ENCODE results near the gene EIF3F. TPM values are rescaled to one million over a fixed set of nuclear protein-coding genes. Genes with fewer than 3 reads are reported as not detected.

Gene EIF3F
- total and polyA plus RNA-seq, 10 of the 15 experiments (the other 5 are each of a cell fraction or from before 2014, with no cell fraction given), result 81.3 to 461 (median 213) TPM

- Histone ChIP-seq H3K4me3 (no peak overlapping the region), H3K9me3 (replicated peaks; ENCODE audit: control insufficient read depth, insufficient read depth, low read length) (no peaks in the 10 kb centered on the region), H3K4me1 (ENCODE audit: control insufficient read depth, insufficient read depth, low read length) (no peaks in the 10 kb centered on the region), H3K9ac (ENCODE audit: control insufficient read depth, insufficient read depth, low read length) (no peak overlapping the region), H3K4me2 (ENCODE audit: control insufficient read depth, insufficient read depth) (no peak overlapping the region), H3K27me3 (replicated peaks in 1 of 2; ENCODE audit: control insufficient read depth in 2 of 2, insufficient read depth in 2 of 2, low read length in 1 of 2) (no peaks in the 10 kb centered on the region; a peak in 1 of 4 replicates), H3K79me2 (ENCODE audit: control insufficient read depth, insufficient read depth, low read length) (no peaks in the 10 kb centered on the region), H4K20me1 (ENCODE audit: control insufficient read depth, insufficient read depth) (no peaks in the 10 kb centered on the region), H3K27ac (ENCODE audit: control insufficient read depth, insufficient read depth) (no peak overlapping the region), H3K36me3 (ENCODE audit: control insufficient read depth in 2 of 2, insufficient read depth in 2 of 2, low read length in 1 of 2) (no peaks in the 10 kb centered on the region), H2AFZ (ENCODE audit: control insufficient read depth, low read depth, low read length) (no peak overlapping the region)
- in situ Hi-C loops (cut with MboI), result no loop called here
- 27% methylated on average over 17 of the region's 20 CpGs for WGBS (ENCODE audit: insufficient coverage, insufficient replicate concordance, low lambda C conversion rate, missing lambda C conversion rate)
- DNase-seq (ENCODE audit: low read depth, low spot score) (no peak), FAIRE-seq (no peak), ATAC-seq (no peak)
- ChIA-PET SMC1A (ENCODE audit: uncharacterized antibody, unreplicated experiment) (interaction anchor here (0.9 to 2.7 kb wide), 12 partner anchors 11 to 169 kb away, joined by 3 to 21 read pairs (median 4); no protein-coding TSS in a partner anchor), POLR2A (no interaction called here), RAD21 (ENCODE audit: unreplicated experiment) (interaction anchor here (1.0 to 4.1 kb wide), 11 partner anchors 21 to 69 kb away, joined by 3 to 30 read pairs (median 5); partner anchors contain the start of gene EIF3F), CTCF (interaction anchor here (0.5 to 3.6 kb wide), 27 partner anchors 10 to 595 kb away, joined by 3 to 77 read pairs (median 5); partner anchors contain the start of gene EIF3F)
- BruUV-seq (replicated peaks), result no TSS peak
- TF ChIP-seq LARP7 (IDR thresholded peaks at IDR 0.05) (no peak), NFIC (IDR thresholded peaks at IDR 0.05; ENCODE audit: low read depth, low read length) (no peak), TCF3 (IDR thresholded peaks at IDR 0.05; ENCODE audit: borderline replicate concordance, insufficient read depth, low read depth, low read length) (no peak)
- intact Hi-C loops (cut with micrococcal nuclease; ENCODE audit: unreplicated experiment), result loop anchor here (1.0 to 10.0 kb wide), 3 partner anchors 38 to 172 kb away; no protein-coding TSS in a partner anchor
Measured at GRCh38 chr11:8032576-8033304, 45.6 kb downstream of the EIF3F start.
